ENCODE data around the gene YTHDF1. TPM values are rescaled to one million over a fixed set of nuclear protein-coding genes. Genes with fewer than 3 reads are reported as not detected.

The YTHDF1 gene
- total RNA-seq, 1 experiment from 2014 or later: 85.4 TPM

DNA sequence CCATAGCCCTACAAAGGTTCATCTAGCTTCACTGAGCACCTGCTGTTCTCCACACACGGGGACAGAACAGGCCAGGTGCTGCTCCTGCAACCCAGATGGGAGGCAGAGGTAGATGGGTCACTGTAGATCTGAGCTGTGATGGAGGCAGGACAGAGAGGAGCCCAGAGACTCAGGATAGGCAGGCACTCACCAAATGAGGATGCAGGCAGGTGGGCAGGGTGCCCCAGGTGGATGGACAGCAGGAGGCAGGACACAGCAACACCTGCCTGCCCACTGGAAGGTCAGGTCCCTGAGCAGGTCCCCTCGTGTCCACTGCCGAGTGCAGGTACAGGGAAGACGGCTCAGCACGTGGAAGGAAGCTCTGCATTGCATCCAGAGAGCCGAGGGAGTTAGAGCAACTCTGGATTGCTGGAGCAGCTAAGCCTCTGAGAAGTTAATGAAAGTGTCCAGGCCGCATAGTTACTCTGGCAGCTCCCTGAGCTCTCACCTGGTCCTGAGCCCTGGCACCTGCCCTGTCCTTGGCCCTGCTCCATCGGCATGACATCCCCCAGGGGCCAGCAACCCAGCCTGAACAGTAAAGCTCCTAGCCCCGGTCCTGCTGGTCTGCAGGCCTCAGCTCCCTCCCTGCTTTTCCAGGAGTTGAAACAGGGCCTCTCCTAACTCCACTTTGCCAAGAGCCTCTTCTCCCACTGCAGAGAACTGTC lies 4.9 kb upstream of the YTHDF1 start:
- H3K27ac Mint-ChIP-seq: peak overlapping the region in 1 of 3 experiments; percentile 80; a peak in 1 of 7 replicates
- Histone ChIP-seq H2AK5ac (ENCODE audit: insufficient read length, low read length) (no peak overlapping the region), H4K20me1 (ENCODE audit: control insufficient read depth, insufficient read depth, insufficient read length) (no peaks in the 10 kb centered on the region), H4K91ac (ENCODE audit: insufficient read length, low read depth, low read length) (no peak overlapping the region), H3K27me3 (ENCODE audit: insufficient read depth, low read length) (no peaks in the 10 kb centered on the region), H3K23ac (ENCODE audit: insufficient read length, low read depth, low read length) (no peak overlapping the region), H3K9me3 (ENCODE audit: control insufficient read depth, low read depth, low read length) (no peaks in the 10 kb centered on the region), H3K79me2 (ENCODE audit: insufficient read depth, low read length) (no peaks in the 10 kb centered on the region), H3K56ac (ENCODE audit: insufficient read length, low read depth, low read length) (no peak overlapping the region), H3K4ac (ENCODE audit: low read depth, low read length) (no peak overlapping the region), H3T11ph (ENCODE audit: low read length) (no peak overlapping the region), H4K5ac (ENCODE audit: insufficient read length, low read depth, low read length) (no peak overlapping the region), H2BK12ac (ENCODE audit: insufficient read length, low read depth, low read length) (no peak overlapping the region), H2AFZ (ENCODE audit: low read length) (no peak overlapping the region), H3K14ac (ENCODE audit: insufficient read depth, low read length) (no peak overlapping the region), H4K8ac (replicated peaks; ENCODE audit: insufficient read length, low read depth, low read length) (no peak overlapping the region), H2BK20ac (ENCODE audit: low read depth, low read length, poor library complexity, severe bottlenecking) (no peak overlapping the region), H3K18ac (ENCODE audit: insufficient read length, low read depth, low read length) (no peak overlapping the region), H3K27ac (ENCODE audit: insufficient read length, low read depth, low read length) (no peak overlapping the region), H3K23me2 (ENCODE audit: insufficient read length, low read depth, low read length, poor library complexity, severe bottlenecking) (peaks cover 4% of the 10 kb centered on the region), H3K9ac (ENCODE audit: extremely low read depth, insufficient read length, low read length) (no peak overlapping the region), H2BK5ac (ENCODE audit: insufficient read length, low read length) (no peak overlapping the region), H2BK15ac (ENCODE audit: low read depth, low read length) (no peak overlapping the region), H3K79me1 (ENCODE audit: insufficient read depth, low read depth, low read length, poor library complexity, severe bottlenecking) (no peaks in the 10 kb centered on the region), H3K4me1 (ENCODE audit: insufficient read depth, low read length) (no peaks in the 10 kb centered on the region), H3K4me2 (ENCODE audit: insufficient read depth, insufficient read length, low read length) (no peak overlapping the region), H2BK120ac (ENCODE audit: low read depth, low read length, poor library complexity, severe bottlenecking) (no peak overlapping the region)
- H3K27me3 Mint-ChIP-seq (ENCODE audit: low read depth): peaks cover 35% of the 10 kb centered on the region
- H3K4me1 Mint-ChIP-seq: peaks cover 8 to 36% of the 10 kb centered on the region in 2 experiments
- peaks cover 0 to 1% of the 10 kb centered on the region in 2 experiments; a peak in 1 of 5 replicates for H3K9me3 Mint-ChIP-seq
- no CpG with 5 or more reads among the region's 9 CpGs for WGBS (ENCODE audit: extremely low coverage, insufficient read length, low lambda C conversion rate)
- DNase-seq: no peak
- H3K4me3 Mint-ChIP-seq: no peak overlapping the region
- no peaks in the 10 kb centered on the region for H3K36me3 Mint-ChIP-seq (ENCODE audit: insufficient read depth in 1 of 3, low read depth in 3 of 3)
- TF ChIP-seq, protein P1, sequence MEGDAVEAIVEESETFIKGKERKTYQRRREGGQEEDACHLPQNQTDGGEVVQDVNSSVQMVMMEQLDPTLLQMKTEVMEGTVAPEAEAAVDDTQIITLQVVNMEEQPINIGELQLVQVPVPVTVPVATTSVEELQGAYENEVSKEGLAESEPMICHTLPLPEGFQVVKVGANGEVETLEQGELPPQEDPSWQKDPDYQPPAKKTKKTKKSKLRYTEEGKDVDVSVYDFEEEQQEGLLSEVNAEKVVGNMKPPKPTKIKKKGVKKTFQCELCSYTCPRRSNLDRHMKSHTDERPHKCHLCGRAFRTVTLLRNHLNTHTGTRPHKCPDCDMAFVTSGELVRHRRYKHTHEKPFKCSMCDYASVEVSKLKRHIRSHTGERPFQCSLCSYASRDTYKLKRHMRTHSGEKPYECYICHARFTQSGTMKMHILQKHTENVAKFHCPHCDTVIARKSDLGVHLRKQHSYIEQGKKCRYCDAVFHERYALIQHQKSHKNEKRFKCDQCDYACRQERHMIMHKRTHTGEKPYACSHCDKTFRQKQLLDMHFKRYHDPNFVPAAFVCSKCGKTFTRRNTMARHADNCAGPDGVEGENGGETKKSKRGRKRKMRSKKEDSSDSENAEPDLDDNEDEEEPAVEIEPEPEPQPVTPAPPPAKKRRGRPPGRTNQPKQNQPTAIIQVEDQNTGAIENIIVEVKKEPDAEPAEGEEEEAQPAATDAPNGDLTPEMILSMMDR (conservative IDR thresholded peaks at IDR 0.05): no peak
